HFF-Myc (cell line): Measurements from ENCODE around the gene ADAMTS1.
A peak's percentile ranks its signal among the peaks of the same experiment; 100 is the strongest.

ENCODE experiments used
- DNase-seq: peaks from one replicate; pipeline ENCODE4 v3.0.0-alpha.2; 2011; ENCODE audit warnings: low read depth; ENCODE audit errors: extremely low read depth
- H3K4me3 ChIP-seq: replicated peaks from 2 replicates; pipeline ENCODE4 v1.5.1; 2011; ENCODE audit warnings: low read depth, mild to moderate bottlenecking, control low read depth, low read length
- CTCF ChIP-seq: IDR thresholded peaks from 2 replicates; pipeline ENCODE4 v1.5.1; 2012; ENCODE audit warnings: mild to moderate bottlenecking, low read depth, low read length, control low read depth; ENCODE audit errors: missing control alignments

ADAMTS1 gene

GRCh38 chr21:26851109-26851944 is 6.1 kb upstream of the ADAMTS1 start:
- no peak for DNase-seq
- H3K4me3 ChIP-seq: no peak overlapping the region
- TF ChIP-seq CTCF: no peak

GRCh38 chr21:26850116-26850643 is 5.0 kb upstream of the ADAMTS1 start:
- TF ChIP-seq CTCF: peak; percentile 39
- no peak overlapping the region for H3K4me3 ChIP-seq
- DNase-seq: no peak

- no peak overlapping the region for H3K4me3 ChIP-seq
- TF ChIP-seq CTCF: peak; percentile 29
- DNase-seq: no peak
Observed at GRCh38 chr21:26849428-26850115, 4.4 kb upstream of the ADAMTS1 start.

- no peak for DNase-seq
- TF ChIP-seq CTCF: no peak
- no peak overlapping the region for H3K4me3 ChIP-seq
Observed at GRCh38 chr21:26847921-26848320, 2.7 kb upstream of the ADAMTS1 start.

GRCh38 chr21:26847002-26847401 is 1.8 kb upstream of the ADAMTS1 start:
- no peak for DNase-seq
- H3K4me3 ChIP-seq: peak overlapping the region; percentile 67
- TF ChIP-seq CTCF: no peak

- peak; percentile 11 for TF ChIP-seq CTCF
- peak overlapping the region; percentile 67 for H3K4me3 ChIP-seq
- DNase-seq: no peak
Observed at GRCh38 chr21:26846036-26846931, 1.1 kb upstream of the ADAMTS1 start.
